NK-92 (cell line): ENCODE measurements around the gene PRICKLE2.

Experiments
- DNase-seq: peaks from one replicate; lab custom pipeline; 2025; ENCODE audit not compliant: unreplicated experiment; lab: John Stamatoyannopoulos, UW

PRICKLE2 gene

GRCh38 chr3:64133987-64134386 is 91.3 kb downstream of the PRICKLE2 start:
- DNase-seq: no peak

GRCh38 chr3:64133272-64133671 is 92.0 kb downstream of the PRICKLE2 start:
- no peak for DNase-seq

DNA sequence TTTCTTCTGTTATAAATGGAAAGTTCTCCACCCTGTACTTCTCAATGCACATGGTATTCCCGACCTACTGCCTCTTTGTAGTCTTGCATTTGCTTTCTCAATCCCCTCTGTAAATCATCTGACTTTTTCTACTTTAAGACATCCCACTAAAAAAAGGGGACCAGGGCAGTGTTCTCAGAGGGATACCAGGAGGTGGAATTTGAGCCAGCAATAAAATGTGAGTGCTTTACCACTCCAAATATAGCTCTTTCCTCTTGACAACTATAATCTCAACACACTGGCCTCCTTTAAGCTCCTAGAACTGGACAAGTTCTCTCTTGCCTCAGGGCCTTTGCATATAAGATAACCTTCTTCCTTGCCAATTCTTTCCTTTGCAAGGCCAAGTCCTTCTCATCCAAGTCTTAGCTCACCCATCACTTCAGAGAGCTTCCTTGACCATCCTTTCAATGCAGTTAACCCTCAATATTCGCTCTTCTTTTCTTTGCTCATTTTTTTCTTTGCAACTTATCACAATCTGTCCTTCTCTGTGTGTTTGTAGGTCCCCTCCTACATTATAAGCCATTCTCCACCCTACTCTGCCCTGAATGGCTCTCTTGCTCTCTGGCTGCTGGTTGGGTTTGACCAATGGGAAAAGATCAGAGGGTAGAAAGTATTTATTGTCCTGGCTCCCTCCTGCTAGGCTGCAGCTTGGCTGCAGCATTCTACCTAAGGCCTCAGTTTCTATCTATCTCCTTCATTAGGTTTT is 93.4 kb downstream of the PRICKLE2 start:
- no peak for DNase-seq

DNA sequence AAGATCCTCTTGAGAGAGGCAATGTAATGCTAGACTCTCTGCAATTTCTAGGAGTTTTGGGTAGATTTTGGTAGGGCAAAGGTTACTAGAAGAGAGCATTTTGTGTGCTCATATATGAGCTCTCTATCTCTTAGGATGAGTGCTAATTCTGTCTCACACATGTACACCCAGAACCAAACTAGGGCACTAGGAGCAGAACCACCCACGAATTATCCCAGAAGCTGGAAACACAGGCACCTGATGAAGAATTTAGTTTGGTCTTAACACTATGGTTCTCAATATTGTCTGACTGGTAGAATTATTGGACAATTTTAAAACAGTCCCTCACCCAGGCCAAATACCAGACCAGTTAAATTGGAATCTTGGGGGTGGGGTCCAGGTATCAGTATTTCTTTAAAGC is 94.8 kb downstream of the PRICKLE2 start:
- no peak for DNase-seq

GRCh38 chr3:64129581-64129980 is 95.7 kb downstream of the PRICKLE2 start:
- no peak for DNase-seq

DNA sequence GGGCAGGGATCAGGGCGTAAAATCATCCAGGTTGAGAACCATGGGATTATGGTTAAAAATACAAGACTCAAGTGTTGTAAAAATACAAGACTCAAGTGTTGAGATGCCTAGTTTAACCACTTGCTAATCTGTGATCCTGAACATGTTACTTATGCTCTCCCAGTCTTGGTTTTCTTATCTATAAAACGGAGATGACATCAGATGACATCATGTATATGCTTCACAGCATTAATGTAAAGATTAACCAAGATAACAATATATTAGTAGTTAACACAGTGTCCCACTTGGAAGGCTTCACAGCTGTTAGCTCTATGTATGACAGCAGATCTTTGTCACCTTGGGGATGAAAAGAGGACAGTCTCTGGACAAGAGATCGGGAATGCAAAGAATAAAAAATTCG is 96.2 kb downstream of the PRICKLE2 start:
- no peak for DNase-seq

DNA sequence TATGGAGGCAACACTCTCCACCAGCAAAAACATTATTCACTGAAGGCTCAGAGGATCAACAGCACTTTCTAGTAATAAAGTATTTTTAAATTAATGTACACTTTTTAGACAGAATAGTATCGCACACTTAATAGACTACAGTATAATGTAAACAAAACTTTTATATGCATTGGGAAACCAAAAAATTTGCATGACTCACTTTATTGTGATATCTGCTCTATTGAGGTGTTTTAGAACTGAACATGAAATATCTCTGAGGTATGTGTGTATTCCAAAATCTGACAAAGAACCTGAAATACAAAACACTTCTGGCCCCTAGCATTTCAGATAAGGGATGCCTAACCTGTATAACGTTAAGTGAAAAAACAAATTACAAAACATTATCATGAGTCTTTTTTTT is 99.7 kb downstream of the PRICKLE2 start:
- no peak for DNase-seq

DNA sequence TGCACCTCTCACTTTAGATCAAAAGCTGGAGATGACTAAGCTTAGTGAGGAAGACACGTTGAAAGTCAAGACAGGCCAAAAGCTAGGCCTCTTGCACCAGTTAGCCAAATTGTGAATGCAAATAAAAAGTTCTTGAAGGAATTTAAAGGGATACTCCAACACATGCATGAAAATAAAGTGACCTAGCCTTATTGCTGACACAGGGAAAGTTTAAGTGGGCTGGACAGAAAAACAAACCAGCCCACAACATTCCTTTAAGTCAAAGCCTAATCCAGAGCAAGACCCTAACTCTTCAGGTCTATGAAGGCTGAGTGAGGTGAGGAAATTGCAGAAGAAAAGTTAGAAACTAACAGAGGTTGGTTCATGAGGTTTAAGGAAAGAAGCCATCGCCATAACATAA is 101.3 kb downstream of the PRICKLE2 start:
- no peak for DNase-seq

- DNase-seq: no peak
These were observed 102.8 kb downstream of the PRICKLE2 start for GRCh38 chr3:64122476-64122875.

DNA sequence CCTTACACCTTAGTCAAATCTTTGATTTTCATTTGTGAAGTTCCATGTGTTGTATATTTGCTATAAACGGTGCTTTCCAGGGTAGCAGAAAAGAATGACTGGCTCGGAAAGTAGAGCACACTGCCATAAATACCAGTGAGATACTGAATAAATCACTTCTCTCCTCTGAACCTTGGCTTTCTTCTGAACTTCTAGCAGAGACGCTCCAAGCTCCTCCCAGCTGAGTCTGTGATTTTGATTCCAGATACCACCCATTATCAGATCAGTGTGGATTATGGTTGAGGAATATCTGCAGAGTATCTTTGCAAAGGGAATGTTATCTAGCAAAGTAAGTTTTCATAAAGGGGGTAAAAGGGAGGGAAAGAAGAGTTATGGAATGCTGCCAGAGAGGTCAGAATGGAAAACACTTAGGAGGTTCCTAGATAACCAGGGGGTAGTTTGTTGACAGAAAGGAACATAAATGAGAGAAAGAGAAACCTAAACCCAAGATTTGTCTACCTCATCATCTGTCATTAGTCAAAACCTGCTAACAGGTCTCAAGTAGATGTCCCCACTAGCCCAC is 103.4 kb downstream of the PRICKLE2 start:
- no peak for DNase-seq

DNA sequence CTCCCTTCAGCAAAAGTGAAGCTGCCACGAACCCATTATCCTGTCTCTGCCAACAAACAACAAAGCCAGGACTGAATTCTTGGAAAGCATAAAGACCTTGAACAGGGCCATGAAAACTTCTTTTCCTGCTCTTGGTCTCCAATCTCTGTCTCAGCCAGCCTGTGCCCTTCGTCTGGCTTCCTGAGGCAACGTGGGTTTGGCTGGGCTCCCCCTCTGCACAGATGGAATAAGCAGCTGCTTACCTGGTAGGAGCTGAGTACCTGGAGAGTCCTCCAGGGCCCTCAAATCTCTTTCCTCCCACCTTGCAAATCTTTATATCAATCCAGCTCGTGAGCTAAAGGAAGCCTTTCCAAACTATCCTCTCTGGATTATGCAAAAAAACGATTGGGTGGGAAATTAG is 104.4 kb downstream of the PRICKLE2 start:
- DNase-seq: no peak

- no peak for DNase-seq
These were observed 107.8 kb downstream of the PRICKLE2 start for GRCh38 chr3:64117483-64117882.

- DNase-seq: no peak
These were observed 110.6 kb downstream of the PRICKLE2 start for GRCh38 chr3:64114651-64115050.

GRCh38 chr3:64111872-64112271 is 113.4 kb downstream of the PRICKLE2 start:
- DNase-seq: no peak

GRCh38 chr3:64111083-64111482 is 114.2 kb downstream of the PRICKLE2 start:
- no peak for DNase-seq

DNA sequence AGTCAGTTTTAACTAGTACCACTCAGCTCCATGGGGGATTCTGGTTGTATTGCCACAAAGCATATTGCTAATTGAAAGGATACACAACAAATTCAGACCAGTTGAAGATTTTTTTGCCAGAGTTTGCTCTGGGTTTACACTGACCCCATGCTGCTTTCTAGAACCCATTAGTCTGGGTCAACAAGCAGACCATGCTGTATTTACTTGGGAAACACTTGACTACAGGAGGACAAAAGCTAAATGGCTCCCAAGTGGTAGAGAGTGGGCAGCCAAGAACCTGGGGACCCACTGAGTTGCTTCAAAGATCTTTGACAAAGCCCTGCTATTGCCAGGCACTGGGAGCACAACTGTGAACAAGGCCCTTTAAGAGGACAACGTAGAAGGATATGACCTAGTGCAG is 115.2 kb downstream of the PRICKLE2 start:
- no peak for DNase-seq

DNA sequence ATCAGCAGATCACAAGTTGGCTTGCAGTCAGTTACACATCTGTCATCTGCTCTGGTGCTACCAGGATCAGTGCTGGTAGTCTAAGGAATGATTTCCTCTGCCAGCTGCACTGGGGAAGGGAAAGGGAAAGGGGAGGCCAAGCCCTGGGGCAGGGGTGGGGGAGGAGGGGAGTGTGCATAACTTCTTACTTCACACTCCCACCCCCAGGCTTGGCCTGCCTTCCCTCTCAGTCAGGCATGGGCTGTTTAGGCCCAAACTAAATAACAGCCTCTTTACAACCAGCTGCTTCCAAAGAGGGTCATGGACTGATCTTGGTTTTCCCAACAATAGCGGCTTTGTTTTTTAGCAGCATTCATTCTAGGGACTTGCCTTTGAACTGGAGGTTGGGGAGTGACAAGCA is 115.8 kb downstream of the PRICKLE2 start:
- DNase-seq: no peak

- no peak for DNase-seq
These were observed 116.4 kb downstream of the PRICKLE2 start for GRCh38 chr3:64108784-64109317.

DNA sequence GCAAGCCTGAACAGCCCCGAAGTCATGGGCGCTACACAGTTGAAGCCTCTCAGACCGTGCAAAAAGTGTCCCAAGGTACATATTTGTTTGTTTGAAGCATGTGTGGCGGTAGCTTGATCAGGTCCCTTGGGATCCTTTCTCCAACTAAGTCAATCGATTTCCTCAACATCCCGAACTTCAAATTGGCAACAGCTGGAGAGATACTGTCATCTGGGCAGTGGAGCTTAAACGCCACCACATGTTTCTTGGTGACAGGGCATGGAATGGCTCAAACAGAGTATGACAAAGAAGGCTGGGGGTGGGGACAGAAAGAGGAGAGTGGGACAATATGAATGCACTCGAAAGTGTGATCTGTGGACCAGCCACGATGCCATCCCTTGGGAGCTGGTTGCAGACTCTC is 117.0 kb downstream of the PRICKLE2 start:
- DNase-seq: no peak

GRCh38 chr3:64107190-64107589 is 118.1 kb downstream of the PRICKLE2 start:
- no peak for DNase-seq

GRCh38 chr3:64105816-64106215 is 119.5 kb downstream of the PRICKLE2 start:
- no peak for DNase-seq

GRCh38 chr3:64104691-64105111 is 120.6 kb downstream of the PRICKLE2 start:
- no peak for DNase-seq

- no peak for DNase-seq
These were observed 121.3 kb downstream of the PRICKLE2 start for GRCh38 chr3:64104006-64104405.
